Measurements from ENCODE around the gene GABARAP.
A peak's percentile ranks its signal among the peaks of the same experiment; 100 is the strongest.

GRCh38 chr17:7280519-7281073, 38.3 kb upstream of the GABARAP start:
- TF ChIP-seq CTCF (IDR thresholded peaks at IDR 0.05; ENCODE audit: poor library complexity) (peak; percentile 87), EZH2phosphoT487 (IDR thresholded peaks at IDR 0.05; ENCODE audit: low read depth, severe bottlenecking, unreplicated experiment) (no peak)

Data from hepatocyte (in vitro differentiated cells).